ENCODE measurements around the gene DTD1.
A peak's percentile ranks its signal among the peaks of the same experiment; 100 is the strongest.

The DTD1 gene, protein sequence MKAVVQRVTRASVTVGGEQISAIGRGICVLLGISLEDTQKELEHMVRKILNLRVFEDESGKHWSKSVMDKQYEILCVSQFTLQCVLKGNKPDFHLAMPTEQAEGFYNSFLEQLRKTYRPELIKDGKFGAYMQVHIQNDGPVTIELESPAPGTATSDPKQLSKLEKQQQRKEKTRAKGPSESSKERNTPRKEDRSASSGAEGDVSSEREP

DNA sequence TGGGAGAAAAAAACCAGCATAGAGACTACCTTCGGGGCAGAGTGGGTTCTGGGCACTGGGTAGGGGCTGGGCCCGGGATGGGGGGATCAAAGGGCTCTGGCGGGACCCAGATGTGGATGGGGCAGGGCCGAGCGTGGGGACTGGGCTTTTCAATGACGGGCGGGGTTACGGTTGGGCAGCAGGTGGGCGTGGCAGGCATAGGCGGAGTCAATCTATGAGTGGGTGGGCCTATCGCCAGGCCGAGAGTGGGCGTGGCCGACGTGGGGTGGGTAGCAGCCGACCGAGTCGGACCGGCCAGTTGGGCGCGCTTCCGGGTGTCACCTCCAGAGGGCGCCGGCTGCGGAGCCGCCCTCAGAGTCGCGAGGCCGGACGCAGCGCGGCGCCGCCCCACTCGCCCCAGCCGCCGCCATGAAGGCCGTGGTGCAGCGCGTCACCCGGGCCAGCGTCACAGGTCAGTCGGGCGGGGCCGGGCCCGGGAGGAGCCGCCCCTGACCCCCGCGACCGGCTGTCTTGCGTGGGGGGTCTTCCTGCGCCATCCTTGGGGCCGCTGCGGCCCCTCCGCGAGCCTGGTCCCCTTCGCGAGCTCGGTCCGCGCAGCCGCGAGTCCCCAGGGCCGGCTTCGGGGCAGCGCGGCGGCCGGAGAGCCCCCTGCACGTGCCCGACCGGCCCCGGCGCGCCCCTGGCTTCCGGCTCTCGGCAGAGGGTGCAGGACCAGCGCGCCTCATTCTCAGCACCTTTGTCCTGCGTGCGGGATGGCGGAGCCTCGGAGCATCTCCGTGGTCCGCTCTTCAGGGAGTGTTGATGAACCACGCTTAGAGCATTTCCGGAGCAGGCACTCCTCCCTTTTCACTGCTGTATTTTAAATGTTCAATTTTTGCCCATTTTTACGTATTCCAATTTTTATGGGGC lies at the start of gene DTD1:
TSS of gene DTD1 (plus strand) at position 390 of the 909 bp plus-strand sequence. CDS start at position 409, 19 bp downstream.
- peak within 1 kb of the TSS; percentile 40 for H3K9ac ChIP-seq (ENCODE audit: low read length)
- H3K4me3 ChIP-seq (ENCODE audit: low read length) = peak within 1 kb of the TSS; percentile 91
- H3K27ac ChIP-seq (ENCODE audit: low read depth, low read length) = peak within 1 kb of the TSS; percentile 58
- no peaks in the 10 kb centered on the region for H3K4me1 ChIP-seq (ENCODE audit: control insufficient read depth, insufficient read depth, low read length)
- no peaks in the 10 kb centered on the region for H3K36me3 ChIP-seq (ENCODE audit: control insufficient read depth, insufficient read depth, low read length)
- no peaks in the 10 kb centered on the region for H3K27me3 ChIP-seq (ENCODE audit: control insufficient read depth, insufficient read depth, low read length)

DNA sequence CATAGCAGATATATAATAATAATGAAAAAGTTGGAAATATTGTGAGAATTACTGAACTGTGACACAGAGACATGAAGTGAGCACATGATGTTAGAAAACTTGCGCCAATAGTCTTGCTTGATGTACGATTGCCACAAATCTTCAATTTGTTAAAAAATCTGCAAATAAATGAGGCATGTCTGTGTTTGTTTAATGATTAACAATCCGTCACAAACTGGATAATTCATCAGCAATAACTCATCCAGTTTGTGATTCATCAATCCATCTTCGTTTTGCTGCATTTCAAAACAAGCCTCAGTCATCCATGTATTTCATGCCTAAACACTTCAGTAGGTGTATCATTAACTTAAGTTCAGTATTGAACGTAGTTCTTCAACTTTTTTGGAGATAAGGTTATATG lies 46.1 kb upstream of the DTD1 start:
- Histone ChIP-seq H3K4me1 (ENCODE audit: control insufficient read depth, insufficient read depth, low read length) (no peaks in the 10 kb centered on the region), H3K27me3 (ENCODE audit: control insufficient read depth, insufficient read depth, low read length) (no peaks in the 10 kb centered on the region), H3K9ac (ENCODE audit: low read length) (no peak overlapping the region), H3K27ac (ENCODE audit: low read depth, low read length) (no peak overlapping the region), H3K4me3 (ENCODE audit: low read length) (no peak overlapping the region), H3K36me3 (ENCODE audit: control insufficient read depth, insufficient read depth, low read length) (peaks cover 13% of the 10 kb centered on the region)

DNA sequence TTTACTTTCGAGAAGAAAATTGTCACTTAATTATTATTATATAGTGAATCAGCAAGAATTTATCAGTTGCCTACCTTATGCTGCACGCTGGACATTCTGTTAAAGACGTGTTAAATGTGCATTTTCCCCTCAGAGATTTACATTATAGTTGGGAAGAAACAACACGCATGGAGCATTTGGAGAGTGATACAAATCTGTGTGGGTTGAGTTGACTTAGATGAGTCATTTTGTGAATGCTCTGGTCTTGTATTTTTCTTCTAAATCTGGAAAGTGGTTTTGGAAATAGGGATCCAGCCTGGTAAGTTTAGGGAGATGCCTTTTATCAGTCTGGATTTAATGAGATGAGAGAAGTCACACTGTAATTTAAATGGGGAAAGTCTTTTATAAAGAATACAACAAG lies 44.6 kb upstream of the DTD1 start:
- H3K36me3 ChIP-seq (ENCODE audit: control insufficient read depth, insufficient read depth, low read length) = peaks cover 13% of the 10 kb centered on the region
- H3K4me3 ChIP-seq (ENCODE audit: low read length) = no peak overlapping the region
- H3K4me1 ChIP-seq (ENCODE audit: control insufficient read depth, insufficient read depth, low read length) = no peaks in the 10 kb centered on the region
- H3K27me3 ChIP-seq (ENCODE audit: control insufficient read depth, insufficient read depth, low read length) = no peaks in the 10 kb centered on the region
- H3K27ac ChIP-seq (ENCODE audit: low read depth, low read length) = no peak overlapping the region
- no peak overlapping the region for H3K9ac ChIP-seq (ENCODE audit: low read length)

DNA sequence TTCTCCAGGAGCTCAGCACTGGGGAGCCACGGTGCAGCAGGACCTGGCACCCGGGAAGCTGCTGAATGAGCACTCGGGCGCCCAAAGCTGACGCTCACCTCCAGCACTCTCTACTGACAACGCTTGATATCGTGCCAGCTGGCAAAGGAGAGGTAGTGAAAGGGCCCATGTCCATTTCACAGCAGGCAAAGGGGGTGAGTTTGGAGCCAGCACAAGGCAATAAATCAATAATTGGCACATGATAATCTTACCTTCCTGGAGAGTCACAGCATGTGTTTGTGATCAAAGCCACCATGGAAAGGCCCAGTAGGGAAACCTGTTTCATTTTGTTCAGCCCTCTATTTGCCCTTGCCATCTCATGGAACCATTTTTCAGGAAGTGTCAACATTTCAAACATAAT lies 43.9 kb upstream of the DTD1 start:
- no peak overlapping the region for H3K9ac ChIP-seq (ENCODE audit: low read length)
- H3K36me3 ChIP-seq (ENCODE audit: control insufficient read depth, insufficient read depth, low read length) = peaks cover 13% of the 10 kb centered on the region
- H3K4me1 ChIP-seq (ENCODE audit: control insufficient read depth, insufficient read depth, low read length) = no peaks in the 10 kb centered on the region
- no peak overlapping the region for H3K27ac ChIP-seq (ENCODE audit: low read depth, low read length)
- no peak overlapping the region for H3K4me3 ChIP-seq (ENCODE audit: low read length)
- no peaks in the 10 kb centered on the region for H3K27me3 ChIP-seq (ENCODE audit: control insufficient read depth, insufficient read depth, low read length)

DNA sequence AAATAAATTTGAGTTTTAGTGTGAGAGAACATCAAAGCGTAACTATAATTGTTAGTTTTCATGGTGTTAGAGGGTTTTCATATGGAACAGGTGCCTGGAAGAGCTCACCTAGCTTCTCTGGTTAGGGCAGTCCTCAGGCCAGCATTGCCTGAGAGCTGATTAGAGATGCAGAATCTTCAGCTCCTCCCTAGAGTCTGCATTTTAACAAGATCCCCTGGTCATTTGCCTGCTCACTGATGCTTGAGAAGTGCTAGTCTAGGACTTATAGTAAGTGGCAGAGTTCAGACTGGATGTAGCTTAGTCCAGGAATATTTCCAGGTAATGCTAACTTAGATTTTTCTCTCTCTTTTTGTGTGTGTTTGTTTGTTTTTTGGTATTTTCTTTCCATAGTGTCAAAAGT lies 42.3 kb upstream of the DTD1 start:
- Histone ChIP-seq H3K4me3 (ENCODE audit: low read length) (no peak overlapping the region), H3K27me3 (ENCODE audit: control insufficient read depth, insufficient read depth, low read length) (no peaks in the 10 kb centered on the region), H3K4me1 (ENCODE audit: control insufficient read depth, insufficient read depth, low read length) (no peaks in the 10 kb centered on the region), H3K36me3 (ENCODE audit: control insufficient read depth, insufficient read depth, low read length) (peaks cover 10% of the 10 kb centered on the region), H3K9ac (ENCODE audit: low read length) (no peak overlapping the region), H3K27ac (ENCODE audit: low read depth, low read length) (no peak overlapping the region)

DNA sequence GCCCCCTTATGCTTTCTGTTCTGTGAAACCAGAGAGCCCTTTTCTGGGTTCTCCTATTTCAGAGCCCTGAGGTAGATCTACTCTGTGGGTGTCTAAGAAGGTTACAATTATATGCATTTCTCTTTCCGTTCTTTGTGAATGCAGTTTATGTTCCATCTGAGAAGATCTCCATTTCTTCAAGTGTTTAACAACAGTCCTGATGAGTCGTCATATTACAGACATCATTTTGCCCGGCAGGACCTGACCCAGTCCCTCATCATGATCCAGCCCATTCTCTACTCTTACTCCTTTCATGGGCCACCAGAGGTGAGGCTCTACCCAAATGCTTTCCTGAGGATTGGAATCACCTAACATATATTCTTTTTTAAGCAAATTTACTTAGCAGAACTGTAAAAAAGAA lies 39.4 kb upstream of the DTD1 start:
- Histone ChIP-seq H3K36me3 (ENCODE audit: control insufficient read depth, insufficient read depth, low read length) (peaks cover 7% of the 10 kb centered on the region), H3K4me1 (ENCODE audit: control insufficient read depth, insufficient read depth, low read length) (no peaks in the 10 kb centered on the region), H3K9ac (ENCODE audit: low read length) (no peak overlapping the region), H3K4me3 (ENCODE audit: low read length) (no peak overlapping the region), H3K27me3 (ENCODE audit: control insufficient read depth, insufficient read depth, low read length) (no peaks in the 10 kb centered on the region), H3K27ac (ENCODE audit: low read depth, low read length) (no peak overlapping the region)

DNA sequence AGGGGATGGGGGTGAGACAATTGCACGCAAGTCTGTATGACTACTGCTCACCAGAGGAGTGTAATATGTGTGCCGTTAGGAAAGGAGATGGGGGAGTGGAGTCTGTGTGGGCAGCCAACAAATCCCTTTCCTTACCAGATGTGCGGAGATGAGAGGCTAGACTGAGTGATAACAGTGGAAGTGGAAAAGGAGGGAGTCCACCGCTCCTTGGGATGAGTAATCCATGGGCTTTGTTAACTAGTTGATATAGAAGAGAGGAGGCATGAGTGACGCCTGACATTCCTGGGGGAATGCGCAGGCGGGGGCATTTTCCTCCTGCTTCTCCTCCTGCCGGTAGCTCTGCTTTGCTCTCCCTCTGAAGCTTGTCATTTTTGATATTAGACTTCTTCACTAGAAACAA lies 34.1 kb upstream of the DTD1 start:
- Histone ChIP-seq H3K36me3 (ENCODE audit: control insufficient read depth, insufficient read depth, low read length) (peaks cover 5% of the 10 kb centered on the region), H3K4me3 (ENCODE audit: low read length) (no peak overlapping the region), H3K4me1 (ENCODE audit: control insufficient read depth, insufficient read depth, low read length) (no peaks in the 10 kb centered on the region), H3K27me3 (ENCODE audit: control insufficient read depth, insufficient read depth, low read length) (no peaks in the 10 kb centered on the region), H3K27ac (ENCODE audit: low read depth, low read length) (no peak overlapping the region), H3K9ac (ENCODE audit: low read length) (no peak overlapping the region)

DNA sequence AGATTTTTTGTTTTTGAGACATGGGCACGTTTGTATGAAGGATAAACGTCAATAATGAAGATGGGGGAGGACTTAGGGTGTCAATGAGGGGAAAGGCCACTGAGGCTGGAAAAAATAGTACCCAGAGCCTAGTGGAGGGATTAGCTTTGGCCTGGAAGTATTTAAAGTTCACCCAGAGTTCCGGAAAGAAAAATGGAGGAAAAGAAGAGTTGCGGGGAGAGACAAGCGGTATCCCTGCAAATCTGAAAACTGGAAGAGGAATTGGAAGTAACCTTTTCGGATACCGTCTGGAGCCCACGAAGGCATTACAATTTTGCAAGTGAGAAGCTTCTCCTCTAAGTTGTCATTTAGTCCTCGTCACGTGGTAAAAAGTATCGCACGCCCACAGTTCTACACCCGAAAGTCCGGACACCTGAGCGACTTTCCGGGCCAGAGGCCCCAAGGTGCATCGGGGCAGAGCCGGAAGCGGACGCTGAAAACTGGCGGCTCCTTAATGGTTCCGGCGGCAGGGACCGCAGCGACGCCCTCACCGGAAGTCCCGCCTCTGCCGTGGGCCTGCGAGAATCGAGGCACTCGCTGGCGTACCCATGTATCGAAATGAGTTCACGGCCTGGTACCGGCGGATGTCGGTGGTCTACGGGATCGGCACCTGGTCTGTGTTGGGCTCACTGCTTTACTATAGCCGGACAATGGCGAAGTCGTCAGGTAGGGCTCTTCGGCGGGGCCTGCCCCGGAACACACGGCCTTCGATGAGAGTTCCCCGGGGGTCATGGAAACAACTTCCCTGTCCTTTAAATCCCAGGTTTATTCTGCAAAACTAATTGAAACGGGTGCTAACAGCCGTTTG lies 20.7 kb upstream of the DTD1 start, which contains the start of gene SMIM26:
TSS of gene SMIM26 (plus strand) at position 541 of the 847 bp plus-strand sequence. CDS start at position 588, 47 bp downstream.
- peaks cover 4% of the 10 kb centered on the region for H3K4me1 ChIP-seq (ENCODE audit: control insufficient read depth, insufficient read depth, low read length)
- H3K27ac ChIP-seq (ENCODE audit: low read depth, low read length) = peak within 1 kb of the TSS; percentile 95
- H3K4me3 ChIP-seq (ENCODE audit: low read length) = peak within 1 kb of the TSS; percentile 99
- no peaks in the 10 kb centered on the region for H3K27me3 ChIP-seq (ENCODE audit: control insufficient read depth, insufficient read depth, low read length)
- peak within 1 kb of the TSS; percentile 99 for H3K9ac ChIP-seq (ENCODE audit: low read length)
- H3K36me3 ChIP-seq (ENCODE audit: control insufficient read depth, insufficient read depth, low read length) = peaks cover 6% of the 10 kb centered on the region

DNA sequence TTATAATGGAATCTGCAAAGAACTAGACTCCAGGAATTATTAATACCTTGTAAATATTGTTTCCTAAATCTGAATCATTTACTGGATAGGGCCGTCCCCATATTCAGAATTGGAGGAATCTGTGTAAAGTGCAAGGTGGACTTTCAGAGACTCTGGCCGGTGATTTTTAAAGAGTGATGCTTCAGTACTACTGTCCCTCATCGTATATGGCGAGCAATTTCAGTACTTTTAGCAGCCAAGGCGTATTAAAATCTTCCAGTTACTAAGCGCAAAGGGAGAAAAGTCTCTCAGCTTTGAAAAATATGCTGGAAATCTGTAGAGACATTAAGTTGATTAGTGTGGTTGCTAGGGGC lies 20.1 kb upstream of the DTD1 start:
- peak overlapping the region; percentile 95 for H3K27ac ChIP-seq (ENCODE audit: low read depth, low read length)
- H3K4me3 ChIP-seq (ENCODE audit: low read length) = peak overlapping the region; percentile 99
- peaks cover 4% of the 10 kb centered on the region for H3K4me1 ChIP-seq (ENCODE audit: control insufficient read depth, insufficient read depth, low read length)
- H3K36me3 ChIP-seq (ENCODE audit: control insufficient read depth, insufficient read depth, low read length) = peaks cover 5% of the 10 kb centered on the region
- peak overlapping the region; percentile 99 for H3K9ac ChIP-seq (ENCODE audit: low read length)
- H3K27me3 ChIP-seq (ENCODE audit: control insufficient read depth, insufficient read depth, low read length) = no peaks in the 10 kb centered on the region

DNA sequence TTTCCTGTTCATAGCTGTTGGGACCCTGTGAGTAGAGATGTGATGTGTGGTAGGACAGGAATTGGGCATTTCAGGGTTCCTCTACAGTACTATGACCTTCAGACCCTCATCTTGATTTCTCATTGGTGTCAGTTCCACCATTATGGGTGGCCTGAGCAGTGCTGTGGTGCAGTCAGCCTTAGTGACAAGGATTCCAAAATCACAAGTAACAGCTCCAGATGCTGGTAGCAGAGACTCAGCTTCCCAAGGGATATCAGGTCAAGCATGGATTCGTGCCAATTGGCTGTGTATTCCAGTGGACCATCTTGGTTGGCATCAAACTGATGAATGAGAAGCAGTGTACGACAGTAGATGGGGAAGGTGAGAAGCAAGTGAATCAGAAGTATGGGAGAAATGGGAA lies 16.8 kb upstream of the DTD1 start:
- H3K36me3 ChIP-seq (ENCODE audit: control insufficient read depth, insufficient read depth, low read length) = peaks cover 5% of the 10 kb centered on the region
- no peak overlapping the region for H3K27ac ChIP-seq (ENCODE audit: low read depth, low read length)
- no peak overlapping the region for H3K9ac ChIP-seq (ENCODE audit: low read length)
- H3K4me3 ChIP-seq (ENCODE audit: low read length) = no peak overlapping the region
- peaks cover 4% of the 10 kb centered on the region for H3K4me1 ChIP-seq (ENCODE audit: control insufficient read depth, insufficient read depth, low read length)
- no peaks in the 10 kb centered on the region for H3K27me3 ChIP-seq (ENCODE audit: control insufficient read depth, insufficient read depth, low read length)

DNA sequence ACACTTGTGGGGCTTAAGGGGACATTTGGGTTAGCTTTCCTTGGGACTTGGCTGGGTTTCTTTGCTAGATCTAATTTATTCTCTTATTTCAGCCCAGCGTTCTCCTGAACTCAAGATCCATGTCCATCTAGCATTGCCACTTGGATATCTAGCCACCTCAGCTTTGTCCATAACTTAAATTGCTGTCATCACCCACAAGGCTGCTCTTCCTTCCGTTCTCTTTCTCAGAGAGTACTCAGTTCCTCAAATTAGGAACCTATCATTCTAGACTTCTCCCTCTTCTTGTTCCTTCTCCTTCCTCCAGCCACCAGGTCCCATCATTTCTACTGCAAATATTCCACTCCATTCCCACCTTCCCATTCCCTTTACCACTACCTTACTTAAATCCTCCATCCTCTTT lies 16.3 kb upstream of the DTD1 start:
- no peak overlapping the region for H3K4me3 ChIP-seq (ENCODE audit: low read length)
- no peaks in the 10 kb centered on the region for H3K27me3 ChIP-seq (ENCODE audit: control insufficient read depth, insufficient read depth, low read length)
- H3K27ac ChIP-seq (ENCODE audit: low read depth, low read length) = no peak overlapping the region
- peaks cover 5% of the 10 kb centered on the region for H3K36me3 ChIP-seq (ENCODE audit: control insufficient read depth, insufficient read depth, low read length)
- peaks cover 4% of the 10 kb centered on the region for H3K4me1 ChIP-seq (ENCODE audit: control insufficient read depth, insufficient read depth, low read length)
- H3K9ac ChIP-seq (ENCODE audit: low read length) = no peak overlapping the region

DNA sequence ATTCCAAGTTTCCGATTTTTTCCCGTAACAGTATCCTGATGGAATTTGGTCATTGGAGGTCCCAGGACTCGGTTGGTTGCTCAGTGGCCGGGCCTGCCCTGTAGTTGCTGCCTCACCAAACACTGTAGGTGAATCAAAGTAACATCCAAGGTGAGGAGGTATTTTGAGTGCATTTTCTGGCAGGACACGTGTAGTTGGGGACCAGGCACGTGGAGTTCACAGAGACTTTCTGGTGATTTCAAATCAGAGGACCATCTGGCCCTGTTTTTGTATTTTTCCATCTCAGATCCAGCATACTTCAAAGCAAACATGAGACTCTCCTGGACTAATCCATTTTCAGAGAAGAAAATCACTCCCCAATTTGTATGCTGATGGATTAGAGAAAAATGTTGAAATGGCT lies 9.9 kb upstream of the DTD1 start:
- H3K36me3 ChIP-seq (ENCODE audit: control insufficient read depth, insufficient read depth, low read length) = no peaks in the 10 kb centered on the region
- H3K4me3 ChIP-seq (ENCODE audit: low read length) = no peak overlapping the region
- H3K4me1 ChIP-seq (ENCODE audit: control insufficient read depth, insufficient read depth, low read length) = no peaks in the 10 kb centered on the region
- H3K27ac ChIP-seq (ENCODE audit: low read depth, low read length) = no peak overlapping the region
- H3K9ac ChIP-seq (ENCODE audit: low read length) = no peak overlapping the region
- no peaks in the 10 kb centered on the region for H3K27me3 ChIP-seq (ENCODE audit: control insufficient read depth, insufficient read depth, low read length)
